HL-60 (cell line): ENCODE data around the gene FHAD1.

Source experiments
- CTCF ChIP-seq: IDR thresholded peaks from one replicate; pipeline ENCODE4 v1.5.1; 2011; ENCODE audit warnings: low read length, control low read depth, inconsistent platforms; ENCODE audit not compliant: insufficient read depth
- REST ChIP-seq: IDR thresholded peaks from 2 replicates; pipeline ENCODE4 v1.6.1; 2012; ENCODE audit warnings: low read depth; ENCODE audit not compliant: insufficient replicate concordance

DNA sequence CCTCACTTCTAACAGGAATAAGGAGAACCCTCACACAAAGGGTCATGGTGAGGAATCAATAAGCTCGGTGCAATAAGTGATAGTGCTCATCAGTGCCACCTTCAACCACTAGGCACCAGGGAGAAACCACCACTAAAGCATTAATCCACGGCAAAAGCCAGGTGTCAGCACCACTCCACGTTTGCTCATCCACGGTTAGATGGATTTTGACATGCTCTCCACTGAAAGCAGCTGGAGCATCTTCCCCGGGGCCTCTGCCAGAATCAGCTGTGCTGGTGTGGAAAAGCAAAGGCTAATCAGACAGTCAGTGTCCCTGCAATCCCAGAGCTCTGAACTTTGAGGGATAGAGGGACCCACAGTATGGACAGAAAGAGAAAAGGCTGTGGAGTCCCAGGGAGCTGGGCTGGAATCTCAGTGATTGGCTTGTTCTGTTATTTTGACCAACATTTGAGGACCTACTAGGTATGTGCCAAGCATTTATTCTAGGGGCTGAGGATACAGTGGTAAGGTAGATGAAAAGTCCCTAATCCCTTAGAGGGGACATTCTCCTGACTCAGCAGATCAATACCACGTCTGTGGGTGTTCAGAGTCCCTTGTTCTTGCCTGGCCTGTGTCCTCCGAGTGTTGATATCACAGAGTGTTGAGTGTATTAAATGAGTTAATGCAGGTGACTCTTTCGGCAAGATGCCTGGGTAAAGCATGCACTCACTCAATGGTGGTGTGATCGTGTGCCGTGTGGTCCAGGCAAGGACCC, 41.3 kb downstream of the FHAD1 start:
- no peak for TF ChIP-seq CTCF
- TF ChIP-seq REST, result no peak
